MM.1S (cell line): ENCODE data around the gene KCTD2.

ENCODE experiments used
- EZH2 ChIP-seq: fragments of 300-600 bp; sonication (generic); optimal IDR thresholded peaks from 2 replicates; pipeline ENCODE3; 2017; ENCODE audit warnings: low read depth, mild to moderate bottlenecking, antibody characterized with exemption, low read length, mixed read lengths
- TF ChIP-seq, protein P1 (sequence below): fragments of 300-600 bp; sonication (generic); IDR thresholded peaks from 2 replicates; pipeline ENCODE4 v1.5.1; 2016; ENCODE audit warnings: antibody characterized with exemption, low read length, mixed read lengths

DNA sequence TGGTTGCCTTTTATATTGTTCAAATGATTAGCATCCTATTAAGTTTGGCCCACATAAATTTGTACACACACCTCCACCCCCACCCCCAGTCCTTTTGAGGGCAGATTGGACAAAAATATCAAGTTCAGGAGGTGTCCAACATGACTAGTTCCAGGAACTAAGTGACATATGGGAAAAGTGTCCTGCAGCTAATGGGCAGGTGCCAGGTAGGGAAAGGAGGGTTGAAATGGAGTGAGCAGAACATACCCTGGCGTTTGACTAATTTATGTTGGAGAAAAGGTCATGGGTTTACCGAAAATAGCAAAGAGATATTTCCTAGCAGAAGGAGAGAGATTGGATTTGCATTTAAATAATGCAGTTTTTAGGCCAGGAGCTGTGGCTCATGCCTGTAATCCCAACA lies 4.9 kb downstream of the KCTD2 start:
- TF ChIP-seq, protein P1, sequence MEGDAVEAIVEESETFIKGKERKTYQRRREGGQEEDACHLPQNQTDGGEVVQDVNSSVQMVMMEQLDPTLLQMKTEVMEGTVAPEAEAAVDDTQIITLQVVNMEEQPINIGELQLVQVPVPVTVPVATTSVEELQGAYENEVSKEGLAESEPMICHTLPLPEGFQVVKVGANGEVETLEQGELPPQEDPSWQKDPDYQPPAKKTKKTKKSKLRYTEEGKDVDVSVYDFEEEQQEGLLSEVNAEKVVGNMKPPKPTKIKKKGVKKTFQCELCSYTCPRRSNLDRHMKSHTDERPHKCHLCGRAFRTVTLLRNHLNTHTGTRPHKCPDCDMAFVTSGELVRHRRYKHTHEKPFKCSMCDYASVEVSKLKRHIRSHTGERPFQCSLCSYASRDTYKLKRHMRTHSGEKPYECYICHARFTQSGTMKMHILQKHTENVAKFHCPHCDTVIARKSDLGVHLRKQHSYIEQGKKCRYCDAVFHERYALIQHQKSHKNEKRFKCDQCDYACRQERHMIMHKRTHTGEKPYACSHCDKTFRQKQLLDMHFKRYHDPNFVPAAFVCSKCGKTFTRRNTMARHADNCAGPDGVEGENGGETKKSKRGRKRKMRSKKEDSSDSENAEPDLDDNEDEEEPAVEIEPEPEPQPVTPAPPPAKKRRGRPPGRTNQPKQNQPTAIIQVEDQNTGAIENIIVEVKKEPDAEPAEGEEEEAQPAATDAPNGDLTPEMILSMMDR = no peak
- no peak for TF ChIP-seq EZH2
